ENCODE results near the gene APOBEC2. TPM values are rescaled to one million over a fixed set of nuclear protein-coding genes. Genes with fewer than 3 reads are reported as not detected.

APOBEC2 gene
- total RNA-seq, 1 donor from 2014 or later: not detected

DNA sequence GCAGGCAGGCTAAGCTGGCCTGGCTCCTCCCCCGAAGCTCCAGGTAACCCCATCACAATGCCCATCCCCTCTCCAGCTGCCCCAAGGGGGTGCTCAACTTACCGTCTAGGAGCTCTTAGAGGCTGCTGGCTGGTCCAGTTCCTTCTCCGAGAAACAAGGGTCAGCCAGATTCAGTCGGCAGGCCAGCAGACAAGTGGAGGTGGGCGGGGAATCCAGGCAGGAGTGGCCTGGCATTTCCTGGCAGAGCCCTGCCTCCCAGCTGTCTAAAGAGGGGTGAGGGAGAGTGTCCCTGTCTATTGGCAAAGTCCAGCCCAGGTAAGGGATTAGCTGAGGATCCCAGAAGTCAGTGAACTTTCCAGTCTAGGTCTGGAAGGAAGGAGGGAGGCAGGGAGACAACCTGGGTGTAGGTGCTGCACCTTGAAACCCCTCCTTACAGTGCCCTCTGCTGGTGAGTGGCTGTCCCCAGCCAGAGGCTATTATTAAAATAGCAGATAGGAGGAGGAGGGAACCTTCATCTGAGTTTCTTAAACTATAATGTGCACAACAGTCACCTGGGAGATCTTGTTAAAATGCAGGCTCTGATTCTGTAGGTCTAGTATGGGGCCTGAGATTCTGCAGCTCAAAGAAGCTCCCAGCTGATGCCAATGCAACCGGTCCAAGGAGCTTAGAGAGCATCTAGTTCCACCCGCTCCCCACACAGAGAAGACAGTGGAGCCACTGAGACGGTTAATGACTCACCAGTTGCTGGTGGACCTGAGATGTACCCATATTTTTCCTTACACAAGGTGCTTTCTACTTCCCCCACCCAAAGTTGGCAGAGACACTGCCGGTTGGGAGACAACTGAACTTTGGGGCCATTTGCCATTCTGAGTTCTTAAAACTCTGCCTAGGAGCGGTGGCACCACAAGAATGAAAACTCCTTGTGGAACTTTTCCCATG, 13.7 kb upstream of the APOBEC2 start, which contains the start of gene UNC5CL:
Gene UNC5CL (minus strand): TSS at position 162 of the 939 bp plus-strand sequence. CDS start 4,147 bp downstream, outside the sequence.
- H3K36me3 ChIP-seq (ENCODE audit: control insufficient read depth, insufficient read depth, low read length): no peaks in the 10 kb centered on the region
- TF ChIP-seq, protein P1, sequence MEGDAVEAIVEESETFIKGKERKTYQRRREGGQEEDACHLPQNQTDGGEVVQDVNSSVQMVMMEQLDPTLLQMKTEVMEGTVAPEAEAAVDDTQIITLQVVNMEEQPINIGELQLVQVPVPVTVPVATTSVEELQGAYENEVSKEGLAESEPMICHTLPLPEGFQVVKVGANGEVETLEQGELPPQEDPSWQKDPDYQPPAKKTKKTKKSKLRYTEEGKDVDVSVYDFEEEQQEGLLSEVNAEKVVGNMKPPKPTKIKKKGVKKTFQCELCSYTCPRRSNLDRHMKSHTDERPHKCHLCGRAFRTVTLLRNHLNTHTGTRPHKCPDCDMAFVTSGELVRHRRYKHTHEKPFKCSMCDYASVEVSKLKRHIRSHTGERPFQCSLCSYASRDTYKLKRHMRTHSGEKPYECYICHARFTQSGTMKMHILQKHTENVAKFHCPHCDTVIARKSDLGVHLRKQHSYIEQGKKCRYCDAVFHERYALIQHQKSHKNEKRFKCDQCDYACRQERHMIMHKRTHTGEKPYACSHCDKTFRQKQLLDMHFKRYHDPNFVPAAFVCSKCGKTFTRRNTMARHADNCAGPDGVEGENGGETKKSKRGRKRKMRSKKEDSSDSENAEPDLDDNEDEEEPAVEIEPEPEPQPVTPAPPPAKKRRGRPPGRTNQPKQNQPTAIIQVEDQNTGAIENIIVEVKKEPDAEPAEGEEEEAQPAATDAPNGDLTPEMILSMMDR (IDR thresholded peaks at IDR 0.05; ENCODE audit: insufficient read depth, low read length, poor library complexity, severe bottlenecking): peak; percentile 77
- peak within 1 kb of the TSS; percentile 31 for H3K4me3 ChIP-seq (ENCODE audit: low read depth, low read length)
- no peak for DNase-seq (ENCODE audit: low read depth)
- no peaks in the 10 kb centered on the region for H3K27me3 ChIP-seq (ENCODE audit: control insufficient read depth, insufficient read depth, low read length)

DNA sequence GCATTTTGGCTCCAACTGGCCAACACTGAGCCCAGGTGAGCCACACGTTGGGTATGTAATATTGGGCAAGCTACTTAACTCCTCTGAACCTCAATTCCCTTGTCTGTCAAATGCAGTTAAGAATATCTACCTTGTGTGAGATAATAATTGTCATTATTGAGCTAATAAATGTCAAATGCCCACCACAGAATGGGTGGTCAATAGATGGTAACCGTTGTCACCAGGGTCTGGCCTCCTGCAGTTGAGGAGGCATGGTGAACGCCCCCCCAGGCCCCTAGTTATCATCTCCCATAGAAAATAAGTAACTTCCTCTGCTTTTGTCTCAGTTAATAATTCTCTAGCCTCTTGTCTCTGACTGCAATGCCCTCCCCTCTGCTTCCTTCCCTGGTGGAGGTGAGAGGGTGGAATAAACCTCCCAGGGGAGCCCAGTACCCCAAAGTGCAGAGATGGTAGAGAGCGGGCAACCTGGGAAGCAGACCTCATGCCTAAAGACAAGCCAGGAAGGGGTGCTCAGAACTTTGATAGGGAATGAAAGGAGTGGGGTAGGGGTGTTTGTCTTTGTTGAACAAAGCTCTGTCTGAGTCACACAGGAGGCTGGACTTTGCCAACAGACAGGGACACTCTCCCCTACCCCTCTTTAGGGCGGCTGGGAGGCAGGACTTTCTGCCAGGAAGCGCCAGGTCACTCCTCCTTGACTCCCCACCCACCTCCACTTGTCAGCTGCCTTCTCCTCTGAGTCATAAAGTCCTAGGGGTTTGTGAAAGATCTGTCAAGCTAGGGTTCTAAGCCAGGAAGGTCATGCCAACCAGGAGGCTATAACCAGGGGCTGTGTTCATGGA, 12.7 kb upstream of the APOBEC2 start:
- Histone ChIP-seq H3K4me3 (ENCODE audit: low read depth, low read length) (no peak overlapping the region), H3K36me3 (ENCODE audit: control insufficient read depth, insufficient read depth, low read length) (no peaks in the 10 kb centered on the region), H3K27me3 (ENCODE audit: control insufficient read depth, insufficient read depth, low read length) (no peaks in the 10 kb centered on the region)
- DNase-seq (ENCODE audit: low read depth): peak; percentile 82
- TF ChIP-seq, protein P1 (IDR thresholded peaks at IDR 0.05; ENCODE audit: insufficient read depth, low read length, poor library complexity, severe bottlenecking): no peak

DNA sequence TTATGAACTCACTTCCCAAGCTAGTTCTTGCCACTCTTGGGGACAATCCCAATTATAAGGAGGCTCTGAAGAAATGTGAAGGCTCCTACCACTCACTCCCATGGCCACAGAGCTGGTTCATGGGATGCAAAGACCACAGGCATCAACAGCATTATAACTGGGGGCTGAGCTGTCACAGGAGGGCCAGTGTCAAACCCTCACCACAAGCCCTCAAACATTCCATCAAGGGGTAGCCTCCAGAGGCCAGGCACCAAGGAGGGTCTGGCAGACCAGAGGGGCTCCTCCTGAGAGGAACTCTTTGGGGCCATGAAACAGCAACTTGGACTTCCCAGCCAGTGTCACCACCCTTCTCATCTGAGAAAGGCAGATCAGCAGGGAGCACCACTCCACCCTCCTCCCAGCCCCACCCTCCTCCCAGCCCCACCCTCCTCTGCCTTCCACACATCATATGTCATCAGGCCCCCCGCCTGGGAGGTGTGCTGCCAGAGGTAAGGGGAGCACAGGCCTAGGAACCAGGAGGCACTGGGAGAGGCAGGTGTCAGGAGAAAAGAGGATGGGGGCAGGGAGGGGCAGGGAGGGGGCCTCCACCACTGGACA, 12.0 kb upstream of the APOBEC2 start:
- no peaks in the 10 kb centered on the region for H3K36me3 ChIP-seq (ENCODE audit: control insufficient read depth, insufficient read depth, low read length)
- DNase-seq (ENCODE audit: low read depth): no peak
- H3K4me3 ChIP-seq (ENCODE audit: low read depth, low read length): no peak overlapping the region
- TF ChIP-seq, protein P1 (IDR thresholded peaks at IDR 0.05; ENCODE audit: insufficient read depth, low read length, poor library complexity, severe bottlenecking): no peak
- no peaks in the 10 kb centered on the region for H3K27me3 ChIP-seq (ENCODE audit: control insufficient read depth, insufficient read depth, low read length)

DNA sequence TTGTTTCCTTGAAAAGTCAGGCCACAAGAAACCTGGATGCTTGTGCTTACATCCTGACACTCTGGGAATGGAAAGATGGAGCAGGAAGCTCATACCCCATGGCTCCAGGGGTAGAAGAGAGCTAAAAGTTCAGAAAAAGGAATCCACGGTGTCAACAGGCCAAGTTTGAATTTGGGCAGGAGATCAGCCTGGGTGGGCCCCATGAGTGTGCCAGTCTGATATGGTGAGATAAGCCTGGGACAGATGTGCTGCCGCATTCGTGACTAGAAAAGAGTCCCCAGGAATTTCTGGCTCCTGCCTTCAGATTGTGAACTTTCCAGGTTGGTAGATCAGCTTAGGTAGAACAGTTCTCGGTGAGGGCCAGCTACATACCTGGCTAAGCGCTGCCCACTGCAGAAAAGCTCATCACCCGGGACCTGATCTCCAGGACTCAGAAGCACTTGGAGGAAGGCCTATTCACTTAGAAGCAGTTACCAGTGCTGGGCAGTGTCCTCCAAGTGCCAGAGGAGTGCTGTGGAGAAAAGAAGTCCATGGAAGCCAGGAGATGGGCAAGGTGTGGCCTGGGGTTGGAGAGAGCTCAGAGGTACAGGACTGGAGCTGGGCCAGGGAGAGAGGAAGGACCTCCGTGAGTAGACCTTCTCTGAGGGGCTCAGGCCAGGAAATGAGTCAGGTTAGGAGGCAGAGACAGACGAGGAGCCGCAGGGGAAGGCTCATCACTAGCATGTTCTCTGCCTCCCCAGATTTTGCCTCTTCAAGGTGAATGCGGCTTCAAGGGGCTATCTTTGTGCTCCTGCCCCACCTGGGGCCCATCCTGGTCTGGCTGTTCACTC, 10.6 kb upstream of the APOBEC2 start, which contains the start of gene TSPO2:
Gene TSPO2 (plus strand): TSS at position 242 of the 830 bp plus-strand sequence. CDS start 519 bp downstream, at position 761.
- Histone ChIP-seq H3K4me3 (ENCODE audit: low read depth, low read length) (no peak within 1 kb of the TSS), H3K27me3 (ENCODE audit: control insufficient read depth, insufficient read depth, low read length) (no peaks in the 10 kb centered on the region), H3K36me3 (ENCODE audit: control insufficient read depth, insufficient read depth, low read length) (no peaks in the 10 kb centered on the region)
- TF ChIP-seq, protein P1 (IDR thresholded peaks at IDR 0.05; ENCODE audit: insufficient read depth, low read length, poor library complexity, severe bottlenecking): no peak
- no peak for DNase-seq (ENCODE audit: low read depth)

DNA sequence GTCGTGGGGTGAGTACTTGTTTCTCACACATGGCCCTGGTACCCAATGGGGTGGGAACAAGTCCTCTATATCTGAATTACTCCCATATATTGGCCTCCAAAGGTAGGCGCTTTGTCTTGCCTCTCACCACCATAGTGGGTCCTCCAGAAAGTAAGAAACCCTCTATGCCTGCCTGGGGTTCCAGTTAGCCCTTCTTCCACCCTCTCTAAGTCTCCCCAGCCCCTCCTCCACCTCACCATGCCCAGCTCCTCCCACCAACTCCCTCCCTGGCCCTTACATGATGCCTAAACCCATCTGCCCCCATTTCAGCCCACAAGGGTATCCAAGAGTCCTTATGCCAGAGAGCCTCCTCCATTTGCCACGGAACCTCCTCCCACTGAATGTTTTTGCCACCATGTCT, 9.9 kb upstream of the APOBEC2 start:
- H3K4me3 ChIP-seq (ENCODE audit: low read depth, low read length): no peak overlapping the region
- H3K27me3 ChIP-seq (ENCODE audit: control insufficient read depth, insufficient read depth, low read length): no peaks in the 10 kb centered on the region
- no peaks in the 10 kb centered on the region for H3K36me3 ChIP-seq (ENCODE audit: control insufficient read depth, insufficient read depth, low read length)
- DNase-seq (ENCODE audit: low read depth): no peak
- TF ChIP-seq, protein P1 (IDR thresholded peaks at IDR 0.05; ENCODE audit: insufficient read depth, low read length, poor library complexity, severe bottlenecking): no peak
